IMR-90 (cell line): ENCODE results near the gene LAMA3. TPM values are rescaled to one million over a fixed set of nuclear protein-coding genes. Genes with fewer than 3 reads are reported as not detected.

Source experiments
- ATAC-seq: fragments of 200-7000 bp; cut with Tn5 transposase; 2 replicates; pipeline ENCODE4 v1.9.1; 2020; ENCODE audit warnings: low read depth, mild to moderate bottlenecking, moderate library complexity
- BruUV-seq: library from RNA; stranded (reverse); fragments of 400-500 nt; replicated peaks from 2 replicates; lab custom pipeline; 2021; lab: Mats Ljungman, UMichigan
- CTCF ChIA-PET: fragments of 300-600 bp; formaldehyde crosslinking; extraction: SDS; loops from one replicate; lab custom pipeline; 2021; ENCODE audit warnings: antibody characterized with exemption; lab: Yijun Ruan, JAX
- POLR2A ChIA-PET: fragments of 300-600 bp; sonication (Branson Sonifier 250); formaldehyde crosslinking; loops from one replicate; lab custom pipeline; 2022; ENCODE audit warnings: antibody characterized with exemption; ENCODE audit not compliant: unreplicated experiment; lab: Charles Lee
- DNase-seq: peaks from one replicate; pipeline ENCODE4 v3.0.0; 2013
- H2AFZ ChIP-seq: replicated peaks from 2 replicates; pipeline ENCODE3; 2013; ENCODE audit warnings: low read length, mild to moderate bottlenecking; ENCODE audit not compliant: poor library complexity
- H2AK5ac ChIP-seq: 2 replicates; pipeline ENCODE4 v1.6.1; 2013; ENCODE audit warnings: low read depth, low read length, inconsistent platforms
- H2AK9ac ChIP-seq: replicated peaks from 2 replicates; pipeline ENCODE3; 2013; ENCODE audit warnings: mild to moderate bottlenecking, low read depth, low read length, moderate library complexity; ENCODE audit not compliant: poor library complexity
- H2BK120ac ChIP-seq: 2 replicates; pipeline ENCODE4 v1.6.1; 2013; ENCODE audit warnings: low read depth, low read length, inconsistent platforms
- H2BK15ac ChIP-seq: 3 replicates; pipeline ENCODE4 v1.6.1; 2013; ENCODE audit warnings: low read depth, low read length, inconsistent platforms
- H2BK20ac ChIP-seq: 2 replicates; pipeline ENCODE4 v1.6.1; 2013; ENCODE audit warnings: low read depth, mild to moderate bottlenecking, inconsistent platforms, low read length, moderate library complexity
- H2BK5ac ChIP-seq: 2 replicates; pipeline ENCODE4 v1.6.1; 2013; ENCODE audit warnings: mild to moderate bottlenecking, low read depth, low read length, inconsistent platforms; ENCODE audit not compliant: poor library complexity, severe bottlenecking
- H3K14ac ChIP-seq: replicated peaks from 2 replicates; pipeline ENCODE4 v1.6.1; 2013; ENCODE audit warnings: low read depth, low read length, inconsistent platforms
- H3K18ac ChIP-seq: 2 replicates; pipeline ENCODE4 v1.6.1; 2013; ENCODE audit warnings: low read depth, low read length, control low read depth
- H3K23ac ChIP-seq: 2 replicates; pipeline ENCODE4 v1.6.1; 2013; ENCODE audit warnings: low read depth, low read length, inconsistent platforms
- H3K27ac ChIP-seq: 2 replicates; pipeline ENCODE4 v1.5.1; 2013; ENCODE audit warnings: mild to moderate bottlenecking, control low read depth, low read length; ENCODE audit not compliant: insufficient read depth
- H3K27me3 ChIP-seq: 2 replicates; pipeline ENCODE4 v1.6.1; 2013; ENCODE audit warnings: low read length; ENCODE audit not compliant: control insufficient read depth, insufficient read depth
- H3K36me3 ChIP-seq: 2 replicates; pipeline ENCODE4 v1.6.1; 2013; ENCODE audit warnings: low read length, mixed read lengths; ENCODE audit not compliant: control insufficient read depth, insufficient read depth
- H3K4ac ChIP-seq: 2 replicates; pipeline ENCODE4 v1.6.1; 2013; ENCODE audit warnings: low read depth, low read length, inconsistent platforms
- H3K4me1 ChIP-seq: 2 replicates; pipeline ENCODE4 v1.6.1; 2013; ENCODE audit warnings: low read length, mixed read lengths; ENCODE audit not compliant: control insufficient read depth, insufficient read depth
- H3K4me2 ChIP-seq: 2 replicates; pipeline ENCODE4 v1.6.1; 2013; ENCODE audit warnings: low read depth, mild to moderate bottlenecking, control low read depth, low read length, moderate library complexity
- H3K4me3 ChIP-seq: 2 replicates; pipeline ENCODE4 v1.5.1; 2013; ENCODE audit warnings: low read depth, mild to moderate bottlenecking, control low read depth, low read length, moderate library complexity; ENCODE audit not compliant: insufficient read depth
- H3K56ac ChIP-seq: 2 replicates; pipeline ENCODE4 v1.6.1; 2013; ENCODE audit warnings: low read length, inconsistent platforms; ENCODE audit not compliant: insufficient read depth; ENCODE audit errors: extremely low read depth
- H3K79me1 ChIP-seq, 2 experiments: 2 replicates each; pipeline ENCODE4 v1.6.1; 2013; ENCODE audit warnings: low read length in 2 of 2, inconsistent platforms in 1 of 2, low read depth in 1 of 2
- H3K9ac ChIP-seq: 2 replicates; pipeline ENCODE4 v1.6.1; 2013; ENCODE audit warnings: low read depth, low read length, control low read depth
- H3K9me1 ChIP-seq: 2 replicates; pipeline ENCODE4 v1.6.1; 2013; ENCODE audit warnings: low read length, inconsistent platforms; ENCODE audit not compliant: insufficient read depth
- H3K9me3 ChIP-seq: 2 replicates; pipeline ENCODE4 v1.6.1; 2013; ENCODE audit warnings: low read length; ENCODE audit not compliant: control insufficient read depth, insufficient read depth
- H4K20me1 ChIP-seq: 2 replicates; pipeline ENCODE4 v1.6.1; 2013; ENCODE audit warnings: low read length, inconsistent platforms; ENCODE audit not compliant: insufficient read depth
- H4K5ac ChIP-seq: 2 replicates; pipeline ENCODE4 v1.6.1; 2013; ENCODE audit warnings: mild to moderate bottlenecking, low read depth, low read length, control low read depth
- H4K8ac ChIP-seq, 2 experiments: 2 replicates each; pipeline ENCODE4 v1.6.1; 2013; ENCODE audit warnings: low read depth in 2 of 2, low read length in 2 of 2, control low read depth in 1 of 2, inconsistent platforms in 1 of 2
- H4K91ac ChIP-seq: 2 replicates; pipeline ENCODE4 v1.6.1; 2013; ENCODE audit warnings: low read depth, low read length, inconsistent platforms; ENCODE audit not compliant: insufficient read depth
- CTCF ChIP-seq: conservative IDR thresholded peaks from 2 replicates; pipeline ENCODE4 v1.5.1; 2012; ENCODE audit warnings: mild to moderate bottlenecking, low read depth, low read length, improper control_type of control experiment
- ELK1 ChIP-seq: fragments of 150-350 bp; IDR thresholded peaks from 2 replicates; pipeline ENCODE4 v1.6.1; 2016; ENCODE audit warnings: low read depth, mild to moderate bottlenecking, low read length, moderate library complexity, borderline replicate concordance
- FOS ChIP-seq: fragments of 150-350 bp; IDR thresholded peaks from 2 replicates; pipeline ENCODE4 v1.6.1; 2016; ENCODE audit warnings: low read depth, low read length
- MAFK ChIP-seq: IDR thresholded peaks from 2 replicates; pipeline ENCODE4 v1.6.1; 2012; ENCODE audit warnings: low read depth, low read length, improper control_type of control experiment
- MXI1 ChIP-seq: IDR thresholded peaks from 2 replicates; pipeline ENCODE4 v1.6.1; 2012; ENCODE audit warnings: low read depth, mild to moderate bottlenecking, low read length, moderate library complexity, borderline replicate concordance
- NFE2L2 ChIP-seq: fragments of 150-350 bp; IDR thresholded peaks from 2 replicates; pipeline ENCODE4 v1.6.1; 2016; ENCODE audit warnings: low read depth, mild to moderate bottlenecking, low read length
- POLR2A ChIP-seq: IDR thresholded peaks from 2 replicates; pipeline ENCODE4 v1.6.1; 2012; ENCODE audit warnings: mild to moderate bottlenecking, low read depth, low read length
- RAD21 ChIP-seq: IDR thresholded peaks from 2 replicates; pipeline ENCODE4 v1.6.1; 2012; ENCODE audit warnings: low read length, improper control_type of control experiment
- RCOR1 ChIP-seq: IDR thresholded peaks from 2 replicates; pipeline ENCODE4 v1.6.1; 2012; ENCODE audit warnings: mild to moderate bottlenecking, low read length, improper control_type of control experiment; ENCODE audit not compliant: insufficient replicate concordance
- RFX5 ChIP-seq: IDR thresholded peaks from 2 replicates; pipeline ENCODE4 v1.8.0; 2012; ENCODE audit warnings: low read depth, mild to moderate bottlenecking, low read length, moderate library complexity
- SMC3 ChIP-seq: fragments of 150-350 bp; IDR thresholded peaks from 2 replicates; pipeline ENCODE4 v1.6.1; 2016; ENCODE audit warnings: low read depth, mild to moderate bottlenecking, antibody characterized with exemption, low read length, moderate library complexity
- WGBS, 2 experiments: methylation state at CpG; one replicate each; pipeline versions ENCODE4 v1.1.5 to v1.1.7; 2013; ENCODE audit warnings: missing lambda C conversion rate in 2 of 2; ENCODE audit not compliant: insufficient read length in 1 of 2; ENCODE audit errors: extremely low coverage in 2 of 2; 5-methylcytosine and 5-hydroxymethylcytosine counted together
- dilution Hi-C: fragments of 300-500 bp; cut with HindIII; formaldehyde crosslinking; loops from one replicate; pipeline ENCODE4 v1.14.3; 2018; ENCODE audit warnings: low sequenced_read_pairs; ENCODE audit not compliant: unreplicated experiment
- in situ Hi-C: fragments of 300-500 bp; cut with MboI; formaldehyde crosslinking; loops from 3 replicates; pipeline ENCODE4 v1.14.3; 2019; ENCODE audit warnings: low sequenced_read_pairs, inconsistent platforms, mixed read lengths
- intact Hi-C: fragments of 100-400 bp; cut with micrococcal nuclease; formaldehyde crosslinking; loops from 2 replicates; pipeline ENCODE4 v1.10.0; 2022
- polyA plus RNA-seq, 3 experiments: library from polyadenylated mRNA; depleted of rRNA; stranded (reverse); fragments of >200 nt; gene quantifications; 2 replicates each; pipeline ENCODE4 v1.2.3, GENCODE V29; 2012; ENCODE audit warnings: low replicate concordance in 1 of 3
- total RNA-seq: library from RNA; depleted of rRNA; stranded (reverse); fragments of >200 nt; gene quantifications from 2 replicates; pipeline ENCODE4 v1.2.3, GENCODE V29; 2012

LAMA3 gene
- total and polyA plus RNA-seq, 2 of the 4 experiments (the other 2 are of a cell fraction): 0.18 to 0.19 TPM

- no CpG with 5 or more reads among the region's 1 CpG for WGBS, 2 experiments
- Histone ChIP-seq H3K4me1 (no peaks in the 10 kb centered on the region; the same call in 1 of the 2 replicates), H3K27ac (no peak overlapping the region), H3K23ac (no peak overlapping the region), H3K4ac (no peak overlapping the region), H2BK120ac (no peak overlapping the region), H2AFZ (no peak overlapping the region), H4K91ac (no peak overlapping the region), H3K14ac (no peak overlapping the region), H3K9me3 (no peaks in the 10 kb centered on the region), H3K79me1 (no peaks in the 10 kb centered on the region), H2AK9ac (no peak overlapping the region), H2AK5ac (no peak overlapping the region), H4K8ac (no peak overlapping the region), H3K4me3 (no peak overlapping the region), H4K20me1 (no peaks in the 10 kb centered on the region), H3K36me3 (no peaks in the 10 kb centered on the region), H3K18ac (no peak overlapping the region), H3K9ac (no peak overlapping the region), H2BK20ac (no peak overlapping the region), H3K56ac (no peak overlapping the region), H3K27me3 (peaks cover 5% of the 10 kb centered on the region; the same call in 1 of the 2 replicates), H3K4me2 (no peak overlapping the region), H3K9me1 (no peaks in the 10 kb centered on the region), H2BK5ac (no peak overlapping the region), H4K5ac (no peak overlapping the region), H2BK15ac (no peak overlapping the region)
- dilution Hi-C loops (no loop called here), intact Hi-C loops (no loop called here), in situ Hi-C loops (no loop called here)
- ChIA-PET POLR2A (no interaction called here), CTCF (no interaction called here)
- BruUV-seq: no TSS peak
- ATAC-seq (no peak), DNase-seq (no peak)
- no peak for TF ChIP-seq MXI1
- TF ChIP-seq RCOR1: no peak
- no peak for TF ChIP-seq FOS
- no peak for TF ChIP-seq RFX5
- no peak for TF ChIP-seq RAD21
- no peak for TF ChIP-seq NFE2L2
- no peak for TF ChIP-seq MAFK
- no peak for TF ChIP-seq CTCF
- no peak for TF ChIP-seq SMC3
- no peak for TF ChIP-seq ELK1
- no peak for TF ChIP-seq POLR2A
These were observed 76.7 kb downstream of the LAMA3 start for GRCh38 chr18:23765931-23766330.
